Type B pancreatic cell (in vitro differentiated cells): ENCODE results near the gene ZNF547. TPM values are rescaled to one million over a fixed set of nuclear protein-coding genes. Genes with fewer than 3 reads are reported as not detected.

Source experiments
- DNase-seq: peaks from one replicate; pipeline ENCODE4 v3.0.0; 2021; ENCODE audit warnings: mixed read lengths; ENCODE audit not compliant: unreplicated experiment; ENCODE audit errors: extremely low spot score
- H3K27ac Mint-ChIP-seq: 2 replicates; pipeline ENCODE4 v1.8.0; 2021; ENCODE audit warnings: mild to moderate bottlenecking, mixed read lengths
- H3K27me3 Mint-ChIP-seq: 2 replicates; pipeline ENCODE4 v1.8.0; 2021; ENCODE audit warnings: mixed read lengths
- H3K36me3 Mint-ChIP-seq: 2 replicates; pipeline ENCODE4 v1.8.0; 2021; ENCODE audit warnings: mixed read lengths
- H3K4me1 Mint-ChIP-seq: one replicate; pipeline ENCODE4 v1.8.0; 2021; ENCODE audit warnings: mixed read lengths; ENCODE audit not compliant: unreplicated experiment
- H3K4me3 Mint-ChIP-seq: 2 replicates; pipeline ENCODE4 v1.8.0; 2021; ENCODE audit warnings: mild to moderate bottlenecking, mixed read lengths
- H3K9me3 Mint-ChIP-seq: 2 replicates; pipeline ENCODE4 v1.8.0; 2021; ENCODE audit warnings: mixed read lengths
- CTCF ChIP-seq: fragments of 200-600 bp; sonication (generic); conservative IDR thresholded peaks from 2 replicates; pipeline ENCODE4 v1.5.0; 2021; ENCODE audit warnings: antibody characterized with exemption, mild to moderate bottlenecking
- total RNA-seq: library from RNA; stranded (reverse); gene quantifications from 2 replicates; pipeline ENCODE4 v1.2.1, GENCODE V29; 2021; ENCODE audit warnings: low replicate concordance

ZNF547 gene
- total RNA-seq, 1 donor from 2014 or later: 4.9 TPM

- peak within 1 kb of the TSS; percentile 97 for H3K4me3 Mint-ChIP-seq
- no peaks in the 10 kb centered on the region for H3K27me3 Mint-ChIP-seq
- peak; percentile 96 for DNase-seq
- peak; percentile 57 for TF ChIP-seq CTCF
- H3K4me1 Mint-ChIP-seq: peaks cover 12% of the 10 kb centered on the region
- peak within 1 kb of the TSS; percentile 98 for H3K27ac Mint-ChIP-seq
- H3K36me3 Mint-ChIP-seq: peaks cover 31% of the 10 kb centered on the region
- H3K9me3 Mint-ChIP-seq: no peaks in the 10 kb centered on the region
Measured at GRCh38 chr19:57389730-57390598, 26.6 kb downstream of the ZNF547 start, which contains the start of gene ZNF548. Gene ZNF548, plus strand, starts transcription at chr19:57389854. Its CDS starts 246 bp downstream, at chr19:57390100.

- peaks cover 21% of the 10 kb centered on the region for H3K9me3 Mint-ChIP-seq
- TF ChIP-seq CTCF: no peak
Measured at GRCh38 chr19:57395710-57396109, 32.4 kb downstream of the ZNF547 start.

GRCh38 chr19:57398868-57399267, 35.5 kb downstream of the ZNF547 start:
- Mint-ChIP-seq H3K27ac (no peak overlapping the region), H3K4me1 (no peaks in the 10 kb centered on the region), H3K27me3 (no peaks in the 10 kb centered on the region), H3K9me3 (peaks cover 21% of the 10 kb centered on the region), H3K4me3 (no peak overlapping the region), H3K36me3 (peaks cover 77% of the 10 kb centered on the region)
- DNase-seq: no peak
- TF ChIP-seq CTCF: no peak

More at GRCh38 chr19:57395710-57396109, 32.4 kb downstream of the ZNF547 start:
- Mint-ChIP-seq H3K27me3 (no peaks in the 10 kb centered on the region), H3K4me3 (no peak overlapping the region), H3K27ac (no peak overlapping the region), H3K4me1 (peaks cover 5% of the 10 kb centered on the region), H3K36me3 (peaks cover 76% of the 10 kb centered on the region)
- peak; percentile 42 for DNase-seq

GRCh38 chr19:57403737-57404563, 40.6 kb downstream of the ZNF547 start:
- no peak for DNase-seq
- Mint-ChIP-seq H3K4me3 (no peak overlapping the region), H3K27ac (no peak overlapping the region), H3K27me3 (no peaks in the 10 kb centered on the region), H3K9me3 (peaks cover 5% of the 10 kb centered on the region), H3K4me1 (no peaks in the 10 kb centered on the region), H3K36me3 (peaks cover 26% of the 10 kb centered on the region)
- TF ChIP-seq CTCF: no peak

GRCh38 chr19:57406516-57407123, 43.3 kb downstream of the ZNF547 start:
- no peak for DNase-seq

More at GRCh38 chr19:57406516-57407123, 43.3 kb downstream of the ZNF547 start:
- Mint-ChIP-seq H3K36me3 (peaks cover 7% of the 10 kb centered on the region), H3K9me3 (no peaks in the 10 kb centered on the region), H3K27me3 (no peaks in the 10 kb centered on the region), H3K27ac (peak overlapping the region; percentile 27), H3K4me3 (no peak overlapping the region), H3K4me1 (peaks cover 10% of the 10 kb centered on the region)
- TF ChIP-seq CTCF: peak; percentile 83
